ENCODE results near the gene FAM43B. TPM values are rescaled to one million over a fixed set of nuclear protein-coding genes. Genes with fewer than 3 reads are reported as not detected.

Gene FAM43B
- total RNA-seq, 2 donors from 2014 or later: 1.6 to 3.3 TPM

DNA sequence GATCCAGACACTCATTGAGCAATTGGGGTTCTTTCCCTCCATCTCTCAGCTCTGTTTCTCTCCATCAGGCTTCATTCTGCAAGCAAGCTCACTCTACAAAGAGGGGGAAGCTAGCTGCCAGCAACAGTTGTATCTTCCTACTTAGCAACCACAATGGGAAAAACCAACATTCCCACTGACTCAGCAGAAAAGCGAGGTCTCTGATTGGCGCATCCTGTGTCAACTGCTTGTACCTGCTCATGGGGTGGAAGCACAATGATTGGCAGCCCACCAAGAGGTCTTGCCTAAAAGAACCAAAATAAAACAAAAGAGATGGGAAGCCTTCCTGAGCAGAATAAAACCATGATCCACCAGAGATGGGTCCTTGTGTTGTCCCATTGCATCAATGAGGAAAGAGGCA lies 32.5 kb downstream of the FAM43B start:
- intact Hi-C loops (cut with DNase I): no loop called here
- DNase-seq (no peak), ATAC-seq (no peak)

GRCh38 chr1:20586953-20587660 lies 34.7 kb downstream of the FAM43B start:
- intact Hi-C loops (cut with DNase I): no loop called here
- ATAC-seq (peak in 1 of 2 donors; percentile 42), DNase-seq (peak; percentile 34)

- intact Hi-C loops (cut with DNase I): no loop called here
- ATAC-seq (peak in 1 of 2 donors; percentile 62), DNase-seq (peak; percentile 41)
These were observed 35.3 kb downstream of the FAM43B start for GRCh38 chr1:20587661-20588053.

- intact Hi-C loops (cut with DNase I): no loop called here
- DNase-seq (peak; percentile 43), ATAC-seq (peak in 1 of 2 donors; percentile 39)
These were observed 36.4 kb downstream of the FAM43B start, which contains the start of gene CDA for GRCh38 chr1:20588634-20589225. CDA (plus strand) TSS chr1:20589097; CDS start chr1:20589130, 33 bp downstream.

GRCh38 chr1:20589331-20590278 lies 37.2 kb downstream of the FAM43B start:
- peak; percentile 76 for DNase-seq
- peak; percentile 74 to 78 for ATAC-seq
- intact Hi-C loops (cut with DNase I): no loop called here

DNA sequence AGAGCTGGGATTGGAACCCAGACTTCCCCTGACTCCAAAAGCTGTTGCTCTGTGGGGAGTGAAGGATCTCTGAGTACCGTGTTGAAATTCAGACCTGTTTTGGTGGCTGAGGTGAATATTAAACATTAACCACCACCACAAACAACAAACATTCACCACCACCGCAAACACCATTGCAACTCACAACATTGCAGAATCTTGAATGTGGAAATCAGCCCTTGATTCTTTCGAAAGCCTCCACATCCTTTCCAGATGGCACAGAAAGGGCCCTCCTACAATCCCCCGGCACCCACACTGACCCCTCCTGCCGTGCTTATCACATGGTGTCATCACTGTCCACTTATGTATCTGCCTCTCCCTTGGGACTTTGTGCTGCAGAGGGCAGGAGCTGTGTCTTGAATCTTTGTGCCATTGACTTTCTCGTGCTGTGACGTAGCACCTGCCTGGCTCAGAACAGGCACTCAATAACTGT lies 38.0 kb downstream of the FAM43B start:
- peak; percentile 49 for DNase-seq
- intact Hi-C loops (cut with DNase I): no loop called here
- peak in 1 of 2 donors; percentile 35 for ATAC-seq

DNA sequence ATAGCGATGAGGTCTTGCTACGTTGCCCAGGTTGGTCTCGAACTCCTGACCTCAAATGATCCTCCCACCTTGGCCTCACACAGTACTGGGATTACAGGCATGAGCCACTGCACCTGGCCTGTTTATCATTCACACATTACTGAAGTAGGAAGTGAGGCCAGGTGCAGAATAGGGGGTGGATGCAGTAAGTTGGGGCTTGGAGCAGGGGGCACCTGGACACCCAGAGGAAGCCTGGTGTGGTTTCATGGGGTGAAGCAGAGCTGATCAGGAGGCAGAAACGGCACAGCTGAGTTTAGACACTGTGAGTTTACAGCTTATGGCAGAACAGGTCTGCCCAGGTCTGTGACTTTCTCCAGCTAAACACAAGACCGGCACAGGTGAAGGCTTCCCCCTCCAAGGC lies 41.4 kb downstream of the FAM43B start:
- ATAC-seq (no peak), DNase-seq (no peak)
- intact Hi-C loops (cut with DNase I): no loop called here

DNA sequence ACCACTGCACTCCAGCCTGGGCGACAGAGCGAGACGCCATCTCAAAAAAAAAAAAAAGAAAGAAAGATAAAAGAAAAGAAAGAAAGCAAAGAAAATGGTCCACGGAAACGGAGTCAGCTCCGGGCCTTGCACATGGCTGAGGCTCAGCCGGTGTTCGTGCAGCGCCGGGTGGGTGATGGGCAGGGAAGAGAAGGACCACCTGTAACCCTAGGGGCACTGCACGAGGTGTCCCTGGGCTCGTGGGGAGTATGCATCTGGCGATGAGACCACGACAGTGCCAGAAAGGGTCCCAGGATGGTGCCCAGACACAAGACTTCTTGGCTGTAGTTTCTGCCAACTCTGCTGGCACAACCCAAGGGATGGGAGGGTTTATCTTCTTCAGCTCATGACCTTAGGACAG lies 42.4 kb downstream of the FAM43B start:
- DNase-seq (no peak), ATAC-seq (no peak)
- intact Hi-C loops (cut with DNase I): no loop called here

DNA sequence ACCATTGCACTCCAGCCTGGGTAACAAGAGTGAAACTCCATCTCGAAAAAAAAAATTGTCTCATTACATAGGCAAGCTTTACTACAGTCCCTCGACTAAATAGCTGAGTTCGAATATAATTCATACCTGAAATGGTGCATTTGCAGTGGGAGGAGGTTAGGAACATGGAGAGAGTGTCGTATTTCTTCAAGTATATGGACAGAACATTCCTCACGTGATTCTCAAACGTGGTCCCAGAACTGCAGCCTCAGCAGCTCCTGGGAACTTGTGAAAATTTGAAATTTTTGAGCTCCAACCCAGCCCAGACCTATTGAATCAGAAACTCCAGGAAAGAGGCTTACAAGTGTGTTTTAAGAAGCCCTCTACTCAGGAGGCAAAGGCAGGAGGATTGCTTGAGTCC lies 43.7 kb downstream of the FAM43B start:
- intact Hi-C loops (cut with DNase I): no loop called here
- DNase-seq (no peak), ATAC-seq (no peak)

- intact Hi-C loops (cut with DNase I): no loop called here
- DNase-seq: no peak
- ATAC-seq: no peak
These were observed 45.3 kb downstream of the FAM43B start for GRCh38 chr1:20597650-20598049.

DNA sequence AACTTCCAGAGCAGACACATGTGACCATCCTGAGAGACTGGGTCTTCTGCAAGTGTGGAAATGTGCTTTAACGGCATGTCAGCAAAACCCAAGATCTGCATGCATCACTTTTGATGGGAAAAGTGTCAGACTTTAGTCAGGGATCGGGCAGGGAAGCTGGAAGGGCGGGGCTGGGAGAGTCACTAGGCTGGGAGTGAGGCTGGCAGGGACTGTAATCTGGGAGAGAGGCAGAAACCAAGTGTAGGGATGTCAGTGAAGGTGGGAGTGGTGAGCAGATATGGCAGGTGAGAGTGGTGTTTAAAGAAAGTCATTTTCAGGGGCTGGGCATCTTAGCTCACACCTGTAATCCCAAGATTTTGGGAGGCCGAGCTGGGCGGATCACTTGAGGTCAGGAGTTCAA lies 47.8 kb downstream of the FAM43B start:
- DNase-seq (no peak), ATAC-seq (no peak)
- intact Hi-C loops (cut with DNase I): no loop called here

GRCh38 chr1:20601129-20601825 lies 48.9 kb downstream of the FAM43B start:
- no peak for DNase-seq
- intact Hi-C loops (cut with DNase I): no loop called here
- ATAC-seq: no peak

DNA sequence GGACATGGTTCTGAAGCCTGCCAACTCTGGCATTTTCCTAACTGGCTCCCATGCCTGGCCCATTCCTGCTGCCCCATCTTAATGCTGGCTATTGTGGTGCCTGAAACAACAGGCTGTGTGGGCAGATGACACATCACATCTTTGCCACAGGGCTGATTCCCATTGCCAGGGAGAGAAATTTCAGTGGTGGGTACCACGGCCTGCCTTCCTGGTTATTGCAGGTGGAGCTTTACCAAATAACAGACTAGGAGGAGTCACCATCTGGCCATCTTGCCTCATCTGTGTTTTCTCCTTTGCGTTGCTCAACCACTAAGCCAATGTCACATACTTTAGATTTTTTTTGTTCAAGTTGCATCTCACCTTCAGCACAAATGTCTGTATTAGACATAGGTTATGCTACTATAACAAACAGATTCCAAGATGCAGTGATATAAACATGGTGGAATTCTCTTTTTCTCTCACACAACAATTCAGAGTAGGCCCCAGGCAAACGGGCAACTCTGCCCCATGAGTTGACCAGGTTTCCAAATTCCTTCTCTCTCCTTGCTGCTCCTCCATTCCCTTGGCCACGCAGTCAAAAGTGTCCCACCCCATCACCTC lies 50.6 kb downstream of the FAM43B start:
- DNase-seq (no peak), ATAC-seq (no peak)
- intact Hi-C loops (cut with DNase I): no loop called here

GRCh38 chr1:20603504-20604464 lies 51.4 kb downstream of the FAM43B start:
- ATAC-seq: no peak
- intact Hi-C loops (cut with DNase I): no loop called here
- DNase-seq: no peak

Data from left cardiac atrium (tissue), 4 donors.